B cell (primary cell): ENCODE measurements around the gene IDH2. TPM values are rescaled to one million over a fixed set of nuclear protein-coding genes. Genes with fewer than 3 reads are reported as not detected.

ENCODE experiments used
- ATAC-seq: fragments of 200-7000 bp; cut with Tn5 transposase; one replicate; pipeline ENCODE4 v1.10.0; 2021; ENCODE audit warnings: low read depth, mild to moderate bottlenecking, moderate number of reproducible peaks, moderate library complexity
- CTCF ChIA-PET: fragments of 350-600 bp; sonication (Branson Sonifier 250); formaldehyde crosslinking; loops from one replicate; lab custom pipeline; 2021; ENCODE audit warnings: antibody characterized with exemption, inconsistent platforms; lab: Charles Lee
- POLR2A ChIA-PET: fragments of 350-600 bp; sonication (Branson Sonifier 250); formaldehyde crosslinking; loops from one replicate; lab custom pipeline; 2021; ENCODE audit warnings: antibody characterized with exemption; lab: Charles Lee
- DNase-seq: peaks from one replicate; pipeline ENCODE4 v3.0.0; 2013
- H2AFZ ChIP-seq: 2 replicates; pipeline ENCODE4 v1.6.1; 2012; ENCODE audit warnings: mild to moderate bottlenecking, low read depth, low read length; ENCODE audit not compliant: insufficient read depth, poor library complexity, severe bottlenecking
- H3K27ac ChIP-seq, 2 donors: 1 replicate in 1 of 2; 2 replicates in 1 of 2; pipeline ENCODE4 v1.5.1; 2012 to 2013; ENCODE audit warnings: low read length in 2 of 2, mild to moderate bottlenecking in 2 of 2, moderate library complexity in 1 of 2
- H3K27me3 ChIP-seq, 4 experiments: fragments of 200-600 bp in 1 of 4; sonication (generic) in 1 of 4; replicated peaks in 1 of 4; 1 replicate in 2 of 4; 2 replicates in 2 of 4; pipeline versions ENCODE4 v1.6.1 to v1.7.0; 2013 to 2016; ENCODE audit warnings: low read length in 3 of 4, mild to moderate bottlenecking in 2 of 4, mixed read lengths in 1 of 4, moderate library complexity in 1 of 4; ENCODE audit not compliant: insufficient read depth in 4 of 4, control insufficient read depth in 3 of 4; ENCODE audit errors: control extremely low read depth in 1 of 4
- H3K36me3 ChIP-seq, 2 experiments: replicated peaks in 1 of 2; 1 replicate in 1 of 2; 2 replicates in 1 of 2; pipeline versions ENCODE4 v1.6.1 to v1.7.1; 2013; ENCODE audit warnings: low read length in 1 of 2; ENCODE audit not compliant: insufficient read depth in 2 of 2, control insufficient read depth in 1 of 2; ENCODE audit errors: control extremely low read depth in 1 of 2, extremely low read depth in 1 of 2
- H3K4me1 ChIP-seq, 2 donors: fragments of 200-600 bp in 1 of 2; sonication (generic) in 1 of 2; 1 replicate in 1 of 2; 2 replicates in 1 of 2; pipeline versions ENCODE4 v1.5.1 to v1.6.1; 2013 to 2017; ENCODE audit warnings: low read length in 2 of 2; ENCODE audit not compliant: control insufficient read depth in 2 of 2, insufficient read depth in 2 of 2
- H3K4me2 ChIP-seq: replicated peaks from 2 replicates; pipeline ENCODE3; 2012; ENCODE audit warnings: mild to moderate bottlenecking, low read depth, low read length; ENCODE audit not compliant: poor library complexity, severe bottlenecking
- H3K4me3 ChIP-seq, 5 experiments: fragments of 200-600 bp in 1 of 5; sonication (generic) in 1 of 5; 1 replicate in 3 of 5; 2 replicates in 2 of 5; pipeline versions ENCODE4 v1.5.1 to v1.7.0; 2011 to 2016; ENCODE audit warnings: low read length in 4 of 5, mild to moderate bottlenecking in 4 of 5, low read depth in 2 of 5, control low read depth in 1 of 5, moderate library complexity in 1 of 5; ENCODE audit not compliant: insufficient read depth in 1 of 5; ENCODE audit errors: control extremely low read depth in 1 of 5, extremely low read depth in 1 of 5
- H3K79me2 ChIP-seq: fragments of 200-600 bp; sonication (generic); one replicate; pipeline ENCODE4 v1.6.0; 2016; ENCODE audit warnings: low read length; ENCODE audit not compliant: control insufficient read depth, insufficient read depth
- H3K9ac ChIP-seq: fragments of 200-600 bp; sonication (generic); 2 replicates; pipeline ENCODE4 v1.6.1; 2017; ENCODE audit warnings: mild to moderate bottlenecking, low read length, moderate library complexity
- H3K9me3 ChIP-seq, 3 donors: one replicate each; pipeline versions ENCODE4 v1.6.1 to v1.7.1; 2013; ENCODE audit warnings: low read length in 2 of 3; ENCODE audit not compliant: control insufficient read depth in 2 of 3, insufficient read depth in 1 of 3; ENCODE audit errors: control extremely low read depth in 1 of 3
- H4K20me1 ChIP-seq: 2 replicates; pipeline ENCODE4 v1.6.0; 2012; ENCODE audit warnings: mild to moderate bottlenecking, low read length; ENCODE audit not compliant: insufficient read depth, control insufficient read depth, poor library complexity, severe bottlenecking
- H3K27ac Mint-ChIP-seq: one replicate; pipeline ENCODE4 v1.8.0; 2021; ENCODE audit warnings: mixed read lengths
- H3K27me3 Mint-ChIP-seq: one replicate; pipeline ENCODE4 v1.8.0; 2021; ENCODE audit warnings: mixed read lengths
- H3K4me1 Mint-ChIP-seq: one replicate; pipeline ENCODE4 v1.8.0; 2021; ENCODE audit warnings: mixed read lengths
- H3K4me3 Mint-ChIP-seq: one replicate; pipeline ENCODE4 v1.8.0; 2021; ENCODE audit warnings: mixed read lengths
- H3K9me3 Mint-ChIP-seq: one replicate; pipeline ENCODE4 v1.8.0; 2022; ENCODE audit warnings: mixed read lengths; ENCODE audit not compliant: insufficient read depth
- CTCF ChIP-seq: fragments of 200-600 bp; IDR thresholded peaks from one replicate; pipeline ENCODE4 v1.8.0; 2022; ENCODE audit warnings: antibody characterized with exemption, mild to moderate bottlenecking
- EZH2 ChIP-seq: IDR thresholded peaks from 2 replicates; pipeline ENCODE4 v1.6.1; 2012; ENCODE audit warnings: borderline replicate concordance, low read depth, mild to moderate bottlenecking, moderate library complexity, low read length; ENCODE audit not compliant: insufficient read depth, poor library complexity, severe bottlenecking
- WGBS: methylation state at CpG from one replicate; pipeline ENCODE4 v1.1.5; 2013; ENCODE audit warnings: missing lambda C conversion rate; ENCODE audit not compliant: insufficient coverage; 5-methylcytosine and 5-hydroxymethylcytosine counted together
- intact Hi-C: fragments of 100-400 bp; cut with micrococcal nuclease; formaldehyde crosslinking; loops from one replicate; pipeline ENCODE4 v1.10.0; 2022
- polyA plus RNA-seq: library from polyadenylated mRNA; depleted of rRNA; stranded (reverse); fragments of >200 nt; gene quantifications from 2 replicates; pipeline ENCODE4 v1.2.3, GENCODE V29; 2012
- total RNA-seq, 2 donors: library from RNA; stranded (reverse); fragments of 120-200 nt in 1 of 2; gene quantifications; 1 replicate in 1 of 2; 2 replicates in 1 of 2; pipeline versions ENCODE4 v1.2.3 to v1.2.4, GENCODE V29; 2013 to 2022

Gene IDH2
- total and polyA plus RNA-seq, 2 donors (not counting 1 experiment from before 2014, with no cell fraction given), result 30.7 to 35.8 TPM

- Histone ChIP-seq H3K9ac (no peak overlapping the region), H3K27ac (peak overlapping the region; percentile 35 to 82), H4K20me1 (no peaks in the 10 kb centered on the region), H3K4me3 (no peak overlapping the region), H3K79me2 (peaks cover 16% of the 10 kb centered on the region), H3K4me1 (peaks cover 63 to 83% of the 10 kb centered on the region in 2 donors), H3K4me2 (peak overlapping the region; percentile 21), H3K36me3 (peaks cover 0 to under 1% of the 10 kb centered on the region in 2 experiments), H2AFZ (no peak overlapping the region), H3K9me3 (peaks cover 0 to 7% (median 0%) of the 10 kb centered on the region in 3 donors), H3K27me3 (no peaks in the 10 kb centered on the region)
- 85% methylated on average over 11 of the region's 16 CpGs for WGBS
- DNase-seq (peak; percentile 36), ATAC-seq (no peak)
- Mint-ChIP-seq H3K9me3 (no peaks in the 10 kb centered on the region), H3K27me3 (no peaks in the 10 kb centered on the region), H3K27ac (peak overlapping the region; percentile 96), H3K4me1 (peaks cover 74% of the 10 kb centered on the region), H3K4me3 (peak overlapping the region; percentile 6)
- CTCF ChIA-PET, result interaction anchor here (1.0 to 1.6 kb wide), 4 partner anchors 14 to 168 kb away, joined by 3 read pairs; partner anchors contain the start of gene AP3S2
- intact Hi-C loops, result no loop called here
- POLR2A ChIA-PET, result interaction anchor here (0.6 kb wide), 1 partner anchor 59 kb away, joined by 3 read pairs; no protein-coding TSS in a partner anchor
- TF ChIP-seq EZH2, result no peak
- TF ChIP-seq CTCF, result no peak
These were observed 39.8 kb downstream of the IDH2 start for GRCh38 chr15:90062462-90062932.

- CTCF ChIA-PET, result interaction anchor here (1.0 to 1.2 kb wide), 3 partner anchors 14 to 168 kb away, joined by 3 read pairs; partner anchors contain the start of gene AP3S2
- peak overlapping the region; percentile 3 for H3K4me3 Mint-ChIP-seq
These were observed 40.2 kb downstream of the IDH2 start for GRCh38 chr15:90062023-90062442.

More at GRCh38 chr15:90062023-90062442, 40.2 kb downstream of the IDH2 start:
- Histone ChIP-seq H3K36me3 (no peaks in the 10 kb centered on the region), H3K9ac (no peak overlapping the region), H4K20me1 (no peaks in the 10 kb centered on the region), H3K4me2 (peak overlapping the region; percentile 21), H3K4me3 (no peak overlapping the region), H3K27ac (peak overlapping the region; percentile 35 to 82), H3K79me2 (peaks cover 14% of the 10 kb centered on the region), H3K27me3 (no peaks in the 10 kb centered on the region), H3K4me1 (peaks cover 66 to 88% of the 10 kb centered on the region in 2 donors), H2AFZ (no peak overlapping the region), H3K9me3 (peaks cover 0 to 7% (median 0%) of the 10 kb centered on the region in 3 donors)
- peak overlapping the region; percentile 96 for H3K27ac Mint-ChIP-seq
- DNase-seq (peak; percentile 31), ATAC-seq (no peak)
- H3K9me3 Mint-ChIP-seq, result no peaks in the 10 kb centered on the region
- POLR2A ChIA-PET, result interaction anchor here (0.6 kb wide), 1 partner anchor 59 kb away, joined by 3 read pairs; no protein-coding TSS in a partner anchor
- 65% methylated on average over 8 of the region's 8 CpGs for WGBS
- no peaks in the 10 kb centered on the region for H3K27me3 Mint-ChIP-seq
- intact Hi-C loops, result no loop called here
- TF ChIP-seq EZH2 (no peak), CTCF (no peak)
- H3K4me1 Mint-ChIP-seq, result peaks cover 78% of the 10 kb centered on the region
